Measurements from ENCODE around the gene KRTAP4-7.
"Not testable (repeated sequence)": the region's sequence is repeated elsewhere in the genome, so short reads cannot be mapped to it uniquely, and the experiment has no call there.

KRTAP4-7 gene

DNA sequence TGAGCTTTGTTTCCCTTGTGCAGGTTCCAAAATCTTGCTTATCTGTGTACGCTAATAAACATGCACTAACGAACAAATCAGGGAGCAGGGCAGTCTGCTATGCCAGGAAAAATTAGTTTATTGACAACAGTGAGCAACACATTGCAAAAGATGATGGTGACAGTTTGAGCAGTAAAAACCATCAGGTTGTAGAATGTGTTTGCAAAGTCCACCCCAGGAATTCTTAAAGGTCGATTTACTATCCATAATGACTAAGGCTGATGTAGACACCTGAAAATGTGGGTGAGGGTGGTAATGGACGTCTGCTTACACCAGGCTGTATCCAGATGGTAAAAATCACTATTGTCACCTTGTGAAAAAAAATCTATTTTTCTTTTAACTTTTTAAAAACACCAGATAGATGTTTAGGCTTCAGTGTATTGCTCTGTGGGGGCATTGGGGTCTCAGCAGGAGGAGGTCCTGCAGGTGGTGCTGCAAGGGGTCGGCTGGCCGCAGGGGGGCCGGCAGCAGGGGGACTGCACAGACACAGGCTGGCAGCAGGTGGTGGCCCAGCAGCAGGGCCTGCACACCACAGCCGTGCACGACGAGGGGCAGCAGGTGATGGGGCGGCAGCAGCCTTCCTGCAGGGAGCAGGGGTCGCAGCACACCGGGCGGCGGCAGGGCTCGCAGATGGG is 18.8 kb upstream of the KRTAP4-7 start:
- not testable (repeated sequence) for H2BK12ac ChIP-seq (ENCODE audit: low read length in 2 of 2); H3K9me3 ChIP-seq (ENCODE audit: control insufficient read depth, low read length); H3K4ac ChIP-seq (ENCODE audit: low read depth in 1 of 2, low read length in 2 of 2); H3K14ac ChIP-seq (ENCODE audit: low read length in 2 of 2); H2BK120ac ChIP-seq (ENCODE audit: low read depth, low read length); H3K23ac ChIP-seq (ENCODE audit: low read length in 2 of 2); H2AK5ac ChIP-seq (ENCODE audit: low read length, severe bottlenecking); H3K36me3 ChIP-seq (ENCODE audit: control insufficient read depth in 1 of 2, insufficient read depth in 2 of 2, low read depth in 1 of 2, low read length in 2 of 2); H3K79me1 ChIP-seq (replicated peaks; ENCODE audit: low read length, poor library complexity, severe bottlenecking); H2BK15ac ChIP-seq (ENCODE audit: low read depth, poor library complexity, severe bottlenecking); H3K18ac ChIP-seq (ENCODE audit: low read depth in 1 of 2, low read length in 2 of 2); H3K4me3 ChIP-seq (ENCODE audit: insufficient read depth in 1 of 2, low read depth in 1 of 2, low read length in 2 of 2); H3K4me1 ChIP-seq (ENCODE audit: control insufficient read depth, insufficient read depth, low read depth, low read length); DNase-seq; H4K8ac ChIP-seq (ENCODE audit: low read length); H4K91ac ChIP-seq (ENCODE audit: low read length); H3K27me3 ChIP-seq (ENCODE audit: control insufficient read depth in 1 of 2, insufficient read depth in 1 of 2, low read length in 2 of 2); H3K27ac ChIP-seq (ENCODE audit: low read length, poor library complexity, severe bottlenecking); H2BK5ac ChIP-seq (ENCODE audit: low read depth, low read length, poor library complexity, severe bottlenecking); H2AFZ ChIP-seq (ENCODE audit: low read depth, low read length); H3K4me2 ChIP-seq (ENCODE audit: low read length, poor library complexity, severe bottlenecking); H3K9ac ChIP-seq (ENCODE audit: low read length)
- 85% methylated on average over 5 of the region's 16 CpGs for WGBS

DNA sequence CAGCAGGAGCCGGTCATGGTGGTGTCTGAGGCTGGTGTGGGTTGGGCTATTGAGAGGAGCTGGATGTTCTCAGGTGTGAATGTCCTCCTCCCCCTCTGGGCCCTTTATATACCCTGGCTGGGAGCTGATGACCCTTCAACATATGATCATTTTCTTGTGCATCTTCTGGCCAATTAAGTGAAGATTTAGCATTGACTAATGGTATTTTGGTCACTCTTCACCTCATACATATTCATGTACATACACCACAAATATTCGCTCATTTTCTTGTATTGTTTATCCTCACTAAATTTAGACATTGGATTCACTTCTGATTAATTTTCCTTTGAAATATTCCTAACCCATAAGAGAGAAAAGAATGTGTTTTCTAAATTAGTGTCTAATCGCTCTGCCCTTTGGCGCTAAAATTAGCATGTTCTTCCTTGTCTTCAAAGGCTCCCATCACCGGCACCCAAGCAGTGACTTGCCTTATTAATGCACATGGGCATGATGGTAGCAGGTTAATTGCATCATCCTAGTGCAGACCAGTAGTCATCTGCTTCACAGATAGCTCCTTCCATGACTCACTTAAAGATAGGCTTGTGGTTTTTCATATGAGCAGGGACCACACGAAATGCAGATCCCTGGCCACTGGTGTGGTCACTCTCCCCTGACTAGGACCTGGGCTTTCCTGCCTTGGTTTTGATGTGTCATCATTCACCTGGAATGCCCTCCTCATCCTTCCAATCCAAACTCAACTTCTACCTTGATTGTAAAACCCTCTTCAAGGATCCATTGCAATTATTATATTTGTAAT is 17.9 kb upstream of the KRTAP4-7 start, which contains the start of gene KRTAP2-4:
TSS of gene KRTAP2-4 (minus strand) at position 51 of the 796 bp plus-strand sequence. CDS start at position 17, 34 bp downstream.
- no peak within 1 kb of the TSS for H2BK15ac ChIP-seq (ENCODE audit: low read depth, poor library complexity, severe bottlenecking)
- peak; percentile 90 for DNase-seq
- no peak within 1 kb of the TSS for H4K91ac ChIP-seq (ENCODE audit: low read length)
- no peak within 1 kb of the TSS for H3K4ac ChIP-seq (ENCODE audit: low read depth in 1 of 2, low read length in 2 of 2)
- 51% methylated on average over 4 of the region's 6 CpGs for WGBS
- H2BK120ac ChIP-seq (ENCODE audit: low read depth, low read length): no peak within 1 kb of the TSS
- H3K14ac ChIP-seq (ENCODE audit: low read length in 2 of 2): no peak within 1 kb of the TSS
- H3K9ac ChIP-seq (ENCODE audit: low read length): no peak within 1 kb of the TSS
- peaks cover 2% of the 10 kb centered on the region for H3K4me1 ChIP-seq (ENCODE audit: control insufficient read depth, insufficient read depth, low read depth, low read length)
- peak within 1 kb of the TSS in 1 of 2 experiments; percentile 48 for H3K18ac ChIP-seq (ENCODE audit: low read depth in 1 of 2, low read length in 2 of 2)
- no peaks in the 10 kb centered on the region for H3K79me1 ChIP-seq (replicated peaks; ENCODE audit: low read length, poor library complexity, severe bottlenecking)
- H3K36me3 ChIP-seq (ENCODE audit: control insufficient read depth in 1 of 2, insufficient read depth in 2 of 2, low read depth in 1 of 2, low read length in 2 of 2): no peaks in the 10 kb centered on the region
- no peak within 1 kb of the TSS for H3K27ac ChIP-seq (ENCODE audit: low read length, poor library complexity, severe bottlenecking)
- no peak within 1 kb of the TSS for H4K8ac ChIP-seq (ENCODE audit: low read length)
- no peaks in the 10 kb centered on the region for H3K9me3 ChIP-seq (ENCODE audit: control insufficient read depth, low read length)
- H2AK5ac ChIP-seq (ENCODE audit: low read length, severe bottlenecking): no peak within 1 kb of the TSS
- no peak within 1 kb of the TSS for H2AFZ ChIP-seq (ENCODE audit: low read depth, low read length)
- H2BK5ac ChIP-seq (ENCODE audit: low read depth, low read length, poor library complexity, severe bottlenecking): no peak within 1 kb of the TSS
- no peak within 1 kb of the TSS for H3K4me3 ChIP-seq (ENCODE audit: insufficient read depth in 1 of 2, low read depth in 1 of 2, low read length in 2 of 2)
- H3K27me3 ChIP-seq (ENCODE audit: control insufficient read depth in 1 of 2, insufficient read depth in 1 of 2, low read length in 2 of 2): no peaks in the 10 kb centered on the region
- H2BK12ac ChIP-seq (ENCODE audit: low read length in 2 of 2): no peak within 1 kb of the TSS
- H3K4me2 ChIP-seq (ENCODE audit: low read length, poor library complexity, severe bottlenecking): no peak within 1 kb of the TSS
- no peak within 1 kb of the TSS for H3K23ac ChIP-seq (ENCODE audit: low read length in 2 of 2)

DNA sequence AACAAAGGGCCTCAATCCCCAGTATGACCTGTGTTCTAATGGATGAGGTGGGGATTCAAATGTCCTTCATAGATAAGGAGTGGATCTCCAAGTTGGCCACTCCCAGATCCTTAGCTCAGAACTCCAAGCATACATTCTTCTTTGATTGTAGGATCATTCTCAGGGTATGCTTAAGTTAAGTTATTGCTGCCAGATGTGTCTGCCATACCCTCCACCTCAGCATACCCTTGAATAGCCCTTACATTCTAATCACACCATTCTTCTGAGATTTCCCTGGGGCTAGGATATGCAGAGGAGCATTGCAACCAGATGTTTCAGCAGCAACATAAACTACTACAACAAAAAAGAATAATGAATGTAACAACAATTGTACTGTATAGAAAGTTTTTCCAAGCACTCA is 16.7 kb upstream of the KRTAP4-7 start:
- Histone ChIP-seq H2BK5ac (ENCODE audit: low read depth, low read length, poor library complexity, severe bottlenecking) (no peak overlapping the region), H3K4me3 (ENCODE audit: insufficient read depth in 1 of 2, low read depth in 1 of 2, low read length in 2 of 2) (no peak overlapping the region), H3K4me2 (ENCODE audit: low read length, poor library complexity, severe bottlenecking) (no peak overlapping the region), H3K79me1 (replicated peaks; ENCODE audit: low read length, poor library complexity, severe bottlenecking) (no peaks in the 10 kb centered on the region), H4K8ac (ENCODE audit: low read length) (no peak overlapping the region), H2BK120ac (ENCODE audit: low read depth, low read length) (no peak overlapping the region), H4K91ac (ENCODE audit: low read length) (no peak overlapping the region), H3K9ac (ENCODE audit: low read length) (no peak overlapping the region), H3K27me3 (ENCODE audit: control insufficient read depth in 1 of 2, insufficient read depth in 1 of 2, low read length in 2 of 2) (no peaks in the 10 kb centered on the region), H3K14ac (ENCODE audit: low read length in 2 of 2) (no peak overlapping the region), H2BK15ac (ENCODE audit: low read depth, poor library complexity, severe bottlenecking) (no peak overlapping the region), H2AK5ac (ENCODE audit: low read length, severe bottlenecking) (no peak overlapping the region), H3K18ac (ENCODE audit: low read depth in 1 of 2, low read length in 2 of 2) (no peak overlapping the region), H3K9me3 (ENCODE audit: control insufficient read depth, low read length) (no peaks in the 10 kb centered on the region), H3K4me1 (ENCODE audit: control insufficient read depth, insufficient read depth, low read depth, low read length) (peaks cover 5% of the 10 kb centered on the region), H2AFZ (ENCODE audit: low read depth, low read length) (no peak overlapping the region), H3K27ac (ENCODE audit: low read length, poor library complexity, severe bottlenecking) (no peak overlapping the region), H3K23ac (ENCODE audit: low read length in 2 of 2) (no peak overlapping the region), H3K4ac (ENCODE audit: low read depth in 1 of 2, low read length in 2 of 2) (no peak overlapping the region), H2BK12ac (ENCODE audit: low read length in 2 of 2) (no peak overlapping the region), H3K36me3 (ENCODE audit: control insufficient read depth in 1 of 2, insufficient read depth in 2 of 2, low read depth in 1 of 2, low read length in 2 of 2) (no peaks in the 10 kb centered on the region)
- no peak for DNase-seq

DNA sequence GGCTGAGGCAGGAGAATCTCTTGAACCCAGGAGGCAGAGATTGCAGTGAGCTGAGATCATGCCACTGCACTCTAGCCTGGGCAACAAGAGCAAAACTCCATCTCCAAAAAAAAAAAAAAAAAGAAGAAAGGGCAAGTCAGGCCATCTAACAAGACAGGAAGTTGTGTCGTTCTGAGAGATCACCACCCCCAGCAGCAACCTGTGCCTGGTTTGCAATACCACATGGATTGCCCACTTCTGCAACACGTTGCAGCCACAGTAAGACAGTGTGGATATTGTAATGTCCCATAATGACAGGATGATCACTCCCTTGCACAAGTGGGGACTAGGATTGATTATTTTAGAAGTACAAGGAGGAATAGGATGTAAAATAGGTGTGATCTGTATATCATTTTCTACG is 14.9 kb upstream of the KRTAP4-7 start:
- Histone ChIP-seq H2AFZ (ENCODE audit: low read depth, low read length) (no peak overlapping the region), H2AK5ac (ENCODE audit: low read length, severe bottlenecking) (no peak overlapping the region), H3K14ac (ENCODE audit: low read length in 2 of 2) (no peak overlapping the region), H2BK12ac (ENCODE audit: low read length in 2 of 2) (no peak overlapping the region), H3K27me3 (ENCODE audit: control insufficient read depth in 1 of 2, insufficient read depth in 1 of 2, low read length in 2 of 2) (no peaks in the 10 kb centered on the region), H3K36me3 (ENCODE audit: control insufficient read depth in 1 of 2, insufficient read depth in 2 of 2, low read depth in 1 of 2, low read length in 2 of 2) (no peaks in the 10 kb centered on the region), H3K4me1 (ENCODE audit: control insufficient read depth, insufficient read depth, low read depth, low read length) (peaks cover 5% of the 10 kb centered on the region), H3K18ac (ENCODE audit: low read depth in 1 of 2, low read length in 2 of 2) (no peak overlapping the region), H3K4ac (ENCODE audit: low read depth in 1 of 2, low read length in 2 of 2) (no peak overlapping the region), H2BK15ac (ENCODE audit: low read depth, poor library complexity, severe bottlenecking) (no peak overlapping the region), H2BK120ac (ENCODE audit: low read depth, low read length) (no peak overlapping the region), H3K4me2 (ENCODE audit: low read length, poor library complexity, severe bottlenecking) (no peak overlapping the region), H4K8ac (ENCODE audit: low read length) (no peak overlapping the region), H3K4me3 (ENCODE audit: insufficient read depth in 1 of 2, low read depth in 1 of 2, low read length in 2 of 2) (no peak overlapping the region), H2BK5ac (ENCODE audit: low read depth, low read length, poor library complexity, severe bottlenecking) (no peak overlapping the region), H3K27ac (ENCODE audit: low read length, poor library complexity, severe bottlenecking) (no peak overlapping the region), H4K91ac (ENCODE audit: low read length) (no peak overlapping the region), H3K23ac (ENCODE audit: low read length in 2 of 2) (no peak overlapping the region), H3K9ac (ENCODE audit: low read length) (no peak overlapping the region), H3K79me1 (replicated peaks; ENCODE audit: low read length, poor library complexity, severe bottlenecking) (no peaks in the 10 kb centered on the region), H3K9me3 (ENCODE audit: control insufficient read depth, low read length) (no peaks in the 10 kb centered on the region)
- WGBS: 85% methylated on average over 2 of the region's 3 CpGs
- no peak for DNase-seq

Measured in mesenchymal stem cell (in vitro differentiated cells and primary cell).